Kidney glomerular epithelial cell (primary cell): ENCODE results near the gene CNDP2.

Experiments
- DNase-seq: peaks from one replicate; lab custom pipeline; 2025; lab: John Stamatoyannopoulos, UW

The CNDP2 gene

DNA sequence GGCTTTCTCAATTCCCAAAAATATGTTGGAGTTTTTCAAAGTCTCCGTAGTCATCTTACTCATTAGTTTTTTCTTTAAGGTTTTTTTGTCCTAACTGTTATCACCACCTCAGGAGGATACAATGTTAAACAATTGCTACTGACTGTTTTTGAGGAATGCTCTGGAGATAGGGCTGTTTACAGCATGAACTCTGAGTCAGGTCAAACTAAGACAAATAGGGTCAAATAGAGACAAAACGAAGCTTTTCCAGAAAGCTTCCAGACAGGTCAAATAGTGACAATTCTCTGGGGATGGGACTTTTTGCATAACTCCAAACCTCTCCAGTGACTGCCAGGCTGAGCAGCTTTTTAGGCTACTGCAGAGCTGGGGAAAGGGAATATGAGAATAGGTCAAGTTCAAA is 23.9 kb upstream of the CNDP2 start:
- no peak for DNase-seq

DNA sequence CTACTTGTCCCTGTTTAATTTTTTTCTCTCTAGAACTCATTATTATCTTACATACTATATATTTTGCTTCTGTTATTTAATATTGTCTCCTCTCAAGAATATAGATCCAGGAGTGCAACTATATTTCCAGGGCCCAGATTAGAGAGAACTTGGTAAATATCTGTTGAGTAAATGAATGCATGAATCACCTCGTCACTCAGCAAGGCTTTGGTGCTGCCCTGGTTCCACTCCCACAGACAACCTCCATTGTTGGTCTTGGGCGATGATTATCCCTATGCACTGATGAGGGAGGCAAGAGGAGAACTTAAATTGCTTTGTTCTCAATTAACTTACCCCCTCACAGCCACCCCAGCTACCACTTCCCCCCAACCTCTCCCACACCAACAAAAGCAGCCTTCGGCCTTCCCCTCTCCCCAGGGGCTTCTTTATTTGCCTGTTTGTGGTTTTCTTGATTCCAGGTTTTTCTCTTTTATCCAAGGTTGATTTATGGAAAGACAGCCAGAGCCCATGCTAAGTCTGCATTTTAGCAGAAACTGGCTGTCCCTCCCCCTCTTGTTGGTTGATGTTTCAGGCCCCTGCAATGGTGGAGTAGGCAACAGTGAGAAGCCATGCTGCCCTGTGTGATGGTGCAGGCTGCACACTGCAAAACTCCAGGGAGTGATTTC is 22.1 kb upstream of the CNDP2 start:
- no peak for DNase-seq

DNA sequence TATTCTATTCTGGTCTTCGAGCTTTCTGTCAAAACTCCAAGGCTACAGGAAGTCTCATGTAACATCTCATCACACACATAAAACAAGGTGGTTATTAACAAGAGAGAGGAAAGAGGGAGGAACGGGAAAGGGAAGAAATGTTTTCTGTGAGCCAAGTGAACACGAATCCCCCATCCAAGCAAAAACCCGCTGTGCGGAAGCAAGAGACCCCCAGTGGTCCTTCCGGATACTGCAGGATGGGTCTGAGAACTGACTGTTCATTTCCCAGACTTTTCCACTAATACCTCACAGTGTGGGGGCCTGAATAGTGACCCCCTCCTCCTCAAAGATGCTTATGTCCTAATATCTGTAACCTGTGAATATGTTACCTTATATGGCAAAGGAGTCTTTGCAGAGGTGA is 20.0 kb upstream of the CNDP2 start:
- no peak for DNase-seq

DNA sequence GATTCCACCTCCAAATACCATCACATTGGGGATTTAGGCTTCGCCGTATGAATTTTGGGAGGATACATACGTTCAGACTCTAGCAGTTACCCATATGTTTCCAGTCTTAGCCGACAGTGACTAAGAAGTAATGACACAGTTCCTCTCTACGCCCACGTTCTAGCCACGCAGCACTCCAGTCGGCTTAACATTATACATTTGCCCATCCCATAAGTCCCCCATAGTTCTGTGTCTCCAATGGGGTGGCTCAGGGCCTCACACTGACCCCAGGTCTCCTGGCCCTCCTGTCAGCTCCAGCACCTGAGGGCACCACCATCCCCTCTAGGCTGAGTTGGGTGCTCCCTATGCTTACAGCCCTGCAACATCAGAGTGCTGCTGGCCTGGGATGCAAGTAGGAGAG is 18.4 kb upstream of the CNDP2 start:
- no peak for DNase-seq

DNA sequence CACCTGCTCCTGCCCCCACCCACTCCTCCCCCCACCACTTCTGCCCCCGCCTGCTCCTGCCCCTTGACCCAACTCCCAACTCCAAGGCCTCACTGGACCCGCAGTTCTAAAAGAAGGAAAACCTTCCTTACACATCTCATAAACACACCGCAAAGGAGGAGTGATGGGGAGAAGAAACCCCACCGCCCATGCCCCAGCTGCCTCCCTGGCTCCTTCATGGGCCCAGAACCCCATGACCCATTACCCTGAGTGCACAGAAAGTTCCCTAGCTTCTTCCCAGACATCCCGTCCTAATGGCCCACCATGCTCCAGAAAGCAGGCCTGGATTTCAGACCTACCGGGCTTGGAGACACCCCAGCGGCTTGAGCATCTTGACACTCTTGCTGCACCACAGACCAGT is 17.8 kb upstream of the CNDP2 start:
- DNase-seq = no peak

DNA sequence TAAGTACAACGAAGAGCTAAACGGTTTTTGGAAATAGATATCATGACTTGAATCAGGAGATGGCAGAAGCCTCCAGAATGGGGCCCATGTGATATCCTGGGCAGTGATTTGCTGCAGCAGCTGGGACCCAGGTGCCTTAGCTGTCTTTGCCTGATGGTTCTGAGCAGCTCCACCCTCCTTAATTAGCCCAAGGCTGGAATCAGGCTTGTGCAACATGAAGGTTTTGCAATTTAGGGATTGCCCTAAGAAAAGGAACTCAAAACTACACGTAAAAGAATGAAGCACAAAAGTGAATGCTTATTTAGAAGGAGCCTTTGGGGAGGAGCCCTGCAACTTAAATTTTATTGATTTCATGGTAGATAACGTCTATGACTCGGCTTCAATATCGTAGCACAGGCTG is 17.3 kb upstream of the CNDP2 start:
- DNase-seq = no peak

DNA sequence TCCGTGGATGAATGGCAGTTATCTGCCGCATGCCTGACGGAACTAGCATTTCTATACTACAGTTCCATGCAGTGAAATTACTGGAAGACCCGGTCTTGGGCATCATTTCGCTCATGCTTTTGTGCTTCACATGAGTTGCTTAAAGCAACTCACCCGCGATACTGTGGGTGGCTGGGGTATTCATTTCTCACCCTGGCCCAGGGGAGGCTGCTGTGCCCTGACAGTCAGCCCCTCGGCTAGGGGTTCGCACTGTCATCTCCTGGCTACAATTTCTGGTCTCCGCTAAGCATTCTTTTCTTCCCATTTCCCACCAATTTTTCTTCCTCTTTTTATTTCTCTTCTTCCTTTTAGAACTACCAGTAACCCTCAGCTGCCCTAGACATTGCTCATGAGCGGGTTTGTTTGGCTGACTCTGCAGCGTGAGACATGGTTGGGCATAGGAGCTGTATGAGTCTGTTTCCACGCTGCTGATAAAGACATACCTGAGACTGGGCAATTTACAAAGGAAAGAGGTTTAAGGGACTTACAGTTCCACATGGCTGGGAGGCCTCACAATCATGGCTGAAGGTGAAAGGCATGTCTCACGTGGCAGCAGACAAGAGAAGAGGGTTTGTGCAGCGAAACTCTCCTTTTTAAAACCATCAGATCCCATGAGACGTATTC is 16.5 kb upstream of the CNDP2 start:
- DNase-seq = no peak

GRCh38 chr18:74480149-74480651 is 16.0 kb upstream of the CNDP2 start:
- DNase-seq = no peak

- DNase-seq = no peak
These were observed 13.5 kb upstream of the CNDP2 start for GRCh38 chr18:74482697-74483096.

- no peak for DNase-seq
These were observed 9.9 kb upstream of the CNDP2 start for GRCh38 chr18:74486119-74486849.

DNA sequence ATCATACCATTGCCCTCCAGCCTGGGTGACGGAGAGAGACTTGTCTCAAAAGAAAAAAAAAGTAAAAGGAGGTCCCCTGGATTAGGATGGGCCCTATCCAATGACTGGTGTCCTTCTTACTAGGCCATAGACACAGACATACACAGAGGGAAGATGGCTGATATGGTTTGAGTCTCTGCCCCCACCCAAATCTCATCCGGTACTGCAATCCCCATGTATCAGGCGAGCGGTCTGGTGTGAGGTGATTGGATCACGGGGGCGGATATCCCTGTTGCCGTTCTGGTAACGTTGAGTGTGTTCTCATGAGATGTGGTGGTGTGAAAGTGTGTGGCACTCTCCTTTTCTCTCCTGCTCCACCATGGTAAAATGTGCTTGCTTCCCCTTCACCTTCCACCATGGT is 7.8 kb upstream of the CNDP2 start:
- no peak for DNase-seq

DNA sequence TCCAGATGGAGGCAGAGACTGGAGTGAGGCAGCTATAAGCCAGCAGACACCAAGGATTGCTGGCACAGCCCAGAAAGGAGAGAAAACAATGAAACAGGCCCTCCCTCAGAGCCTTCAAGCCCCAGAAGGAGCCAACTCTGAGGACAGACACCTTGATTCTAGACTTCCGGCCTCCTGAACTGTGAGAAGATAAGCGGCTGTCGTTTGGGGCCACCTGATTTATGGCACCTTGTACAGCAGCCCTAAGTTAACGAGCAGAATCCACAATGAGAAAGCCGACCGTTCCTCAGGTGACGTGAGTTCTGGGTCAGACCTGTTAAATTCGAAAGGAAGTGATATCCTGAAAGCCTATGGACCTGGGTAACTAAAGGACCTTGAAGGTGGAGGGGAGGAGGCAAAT is 7.3 kb upstream of the CNDP2 start:
- DNase-seq = no peak

- no peak for DNase-seq
These were observed 6.5 kb upstream of the CNDP2 start for GRCh38 chr18:74489676-74490075.

- no peak for DNase-seq
These were observed 3.9 kb upstream of the CNDP2 start for GRCh38 chr18:74492259-74492658.

DNA sequence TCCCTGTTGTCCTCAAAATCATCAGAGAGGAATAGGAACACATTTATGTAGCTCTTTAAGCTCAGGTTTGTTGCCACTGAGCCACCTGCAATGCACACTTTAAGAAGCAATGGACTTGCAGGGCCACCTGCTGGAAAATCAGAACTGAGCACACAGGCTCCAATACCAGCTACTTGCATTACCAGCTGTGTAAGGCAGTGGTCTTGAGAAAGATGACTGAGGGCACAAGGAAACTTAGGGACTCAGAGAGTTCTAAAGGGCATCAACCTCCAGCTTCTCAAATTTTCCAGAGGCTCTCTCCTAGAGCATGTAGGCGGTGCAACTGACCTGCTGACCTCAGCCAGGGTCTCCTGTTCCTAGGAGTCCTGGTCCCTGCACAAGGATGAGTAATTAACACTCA is 2.5 kb upstream of the CNDP2 start:
- peak; percentile 43 for DNase-seq

GRCh38 chr18:74494514-74494913 is 1.6 kb upstream of the CNDP2 start:
- DNase-seq = no peak

- DNase-seq = peak; percentile 63
These were observed 553 bp downstream of the CNDP2 start for GRCh38 chr18:74496508-74497323.

GRCh38 chr18:74497324-74497676 is 1.1 kb downstream of the CNDP2 start:
- DNase-seq = no peak

- peak; percentile 25 for DNase-seq
These were observed 1.6 kb downstream of the CNDP2 start for GRCh38 chr18:74497778-74498177.

DNA sequence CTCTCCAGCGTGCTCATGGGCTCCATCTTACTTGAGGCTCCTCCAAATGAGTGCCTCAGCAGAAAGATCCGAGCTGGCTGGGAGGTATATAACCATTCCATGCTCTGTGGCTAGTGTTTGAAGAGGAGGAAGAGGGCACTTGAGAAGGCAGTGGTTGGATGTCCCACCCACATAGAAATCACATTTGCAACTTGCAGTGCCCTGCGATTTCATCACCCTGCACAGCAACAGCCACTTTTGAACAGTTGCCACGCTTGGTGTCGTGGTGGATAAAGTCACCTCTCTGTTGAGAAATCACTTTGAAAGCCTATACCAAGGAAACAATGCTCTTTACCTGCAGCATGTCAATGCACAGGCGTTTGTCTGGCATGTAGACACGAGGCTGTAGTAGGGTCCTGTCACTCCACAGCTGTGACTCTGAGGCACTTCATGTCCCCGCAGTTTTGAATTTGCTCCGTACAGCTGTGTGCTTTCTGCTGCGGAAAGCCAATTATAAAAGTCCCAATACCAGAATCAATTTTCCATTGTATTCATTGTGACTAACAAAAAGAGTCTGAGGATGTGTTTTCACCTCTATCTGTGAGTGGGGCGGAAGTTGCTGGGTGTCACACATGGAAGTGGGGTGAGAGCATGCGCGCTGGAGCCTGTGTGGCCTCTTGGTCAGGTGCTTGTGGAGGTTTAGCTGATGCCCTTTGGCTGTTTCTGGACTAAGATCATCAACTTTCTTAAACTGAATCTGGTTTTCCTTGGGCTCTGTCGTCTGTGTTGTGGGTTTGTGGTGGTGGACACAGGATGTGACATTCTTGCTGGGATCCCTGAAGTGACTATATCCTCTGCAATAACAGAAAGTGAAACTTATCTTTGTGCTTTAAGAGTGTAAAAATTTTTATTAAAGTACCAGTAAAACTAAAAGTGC is 2.8 kb downstream of the CNDP2 start:
- DNase-seq = no peak

- DNase-seq = no peak
These were observed 3.5 kb downstream of the CNDP2 start for GRCh38 chr18:74499633-74500032.
